Measurements from ENCODE around the gene PROK1.
A peak's percentile ranks its signal among the peaks of the same experiment; 100 is the strongest.
"Not testable (repeated sequence)": the region's sequence is repeated elsewhere in the genome, so short reads cannot be mapped to it uniquely, and the experiment has no call there.

The PROK1 gene

GRCh38 chr1:110450929-110451328, at the start of gene PROK1:
Gene PROK1 (plus strand): TSS chr1:110451149. CDS start chr1:110451217, 68 bp downstream.
- no peak for DNase-seq (ENCODE audit: low read depth, low spot score)

GRCh38 chr1:110403805-110404204, 47.1 kb upstream of the PROK1 start:
- no peak for DNase-seq (ENCODE audit: low read depth, low spot score)

GRCh38 chr1:110404401-110404800, 46.5 kb upstream of the PROK1 start:
- DNase-seq (ENCODE audit: low read depth, low spot score) = no peak

DNA sequence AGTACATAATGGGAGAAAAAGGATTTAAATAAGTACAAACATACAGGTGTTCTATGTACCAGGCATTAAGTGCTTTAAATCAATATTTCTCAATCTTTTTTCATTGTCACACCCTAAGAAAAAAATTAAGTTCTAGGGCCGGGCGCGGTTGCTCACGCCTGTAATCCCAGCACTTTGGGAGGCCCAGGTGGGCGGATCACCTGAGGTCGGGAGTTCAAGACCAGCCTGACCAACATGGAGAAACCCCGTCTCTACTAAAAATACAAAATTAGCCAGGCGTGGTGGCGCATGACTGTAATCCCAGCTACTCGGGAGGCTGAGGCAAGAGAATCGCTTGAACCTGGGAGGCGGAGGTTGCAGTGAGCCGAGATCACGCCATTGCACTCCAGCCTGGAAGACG, 44.5 kb upstream of the PROK1 start:
- DNase-seq (ENCODE audit: low read depth, low spot score) = not testable (repeated sequence)

DNA sequence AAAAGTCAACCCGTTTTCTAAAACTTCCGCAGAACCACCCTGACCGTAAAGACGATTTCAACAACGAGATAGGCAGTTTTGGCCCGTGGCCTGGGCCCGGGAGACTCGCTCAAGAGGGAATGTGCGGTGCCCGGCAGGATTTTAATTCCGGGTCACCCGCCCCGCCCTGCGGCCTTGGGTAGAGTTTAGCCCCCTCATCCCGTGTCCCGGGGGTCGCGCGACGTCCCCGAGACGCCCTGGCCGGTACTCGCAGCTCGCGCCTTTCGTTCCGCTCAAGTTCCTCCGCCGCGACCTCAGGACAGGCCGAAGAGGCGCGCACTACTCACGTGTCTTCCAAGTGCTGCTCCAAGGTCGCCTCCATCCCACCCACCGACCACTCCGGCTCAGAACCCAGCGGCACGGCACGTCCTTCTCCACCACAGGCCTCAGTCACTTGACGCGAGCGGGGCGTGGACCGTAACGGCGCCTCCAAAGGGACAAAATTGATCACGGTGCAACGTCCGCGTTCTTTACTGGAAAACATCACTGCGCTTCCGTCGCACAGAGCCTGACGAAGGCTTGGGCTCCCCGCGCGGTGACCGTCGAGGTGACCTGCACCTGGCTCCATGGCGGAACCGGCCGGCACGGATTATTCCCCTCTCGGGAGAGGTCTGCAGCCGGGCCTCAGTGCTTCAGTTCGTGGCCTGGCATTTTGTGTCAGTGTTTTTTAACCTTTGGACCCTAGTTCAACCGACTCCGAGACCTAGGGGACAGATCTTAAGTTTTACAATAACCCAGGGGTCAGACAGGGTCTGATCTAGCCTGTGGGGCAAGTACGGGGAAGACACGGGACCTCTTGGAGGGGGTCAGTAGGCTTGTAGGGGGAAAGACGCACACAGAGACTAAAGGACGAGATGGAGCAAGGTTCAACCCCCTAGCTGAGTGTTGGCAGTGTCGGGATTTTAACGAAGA, 43.4 kb upstream of the PROK1 start, which contains the start of gene LAMTOR5:
TSS of gene LAMTOR5 (minus strand) at position 435 of the 951 bp plus-strand sequence. CDS start at position 361, 74 bp downstream.
- DNase-seq (ENCODE audit: low read depth, low spot score) = peak; percentile 84

DNA sequence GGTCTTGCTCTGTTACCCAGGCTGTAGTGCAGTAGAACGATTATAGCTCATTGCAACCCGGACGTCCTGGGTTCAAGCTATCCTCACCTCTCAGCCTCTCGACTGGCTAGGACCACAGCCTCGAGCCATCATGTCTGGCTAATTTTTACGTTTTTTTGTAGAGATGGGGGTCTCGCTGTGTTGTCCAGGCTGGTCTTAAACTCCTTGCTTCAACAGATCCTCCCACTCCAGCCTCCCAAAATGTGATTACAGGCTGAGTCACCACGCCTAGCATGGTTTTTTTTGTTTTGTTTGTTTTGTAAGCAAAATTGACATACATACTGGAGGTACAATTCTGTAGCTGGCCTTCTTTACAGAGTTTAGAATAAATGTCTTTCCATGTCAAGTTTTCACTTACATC, 42.5 kb upstream of the PROK1 start:
- DNase-seq (ENCODE audit: low read depth, low spot score) = no peak

DNA sequence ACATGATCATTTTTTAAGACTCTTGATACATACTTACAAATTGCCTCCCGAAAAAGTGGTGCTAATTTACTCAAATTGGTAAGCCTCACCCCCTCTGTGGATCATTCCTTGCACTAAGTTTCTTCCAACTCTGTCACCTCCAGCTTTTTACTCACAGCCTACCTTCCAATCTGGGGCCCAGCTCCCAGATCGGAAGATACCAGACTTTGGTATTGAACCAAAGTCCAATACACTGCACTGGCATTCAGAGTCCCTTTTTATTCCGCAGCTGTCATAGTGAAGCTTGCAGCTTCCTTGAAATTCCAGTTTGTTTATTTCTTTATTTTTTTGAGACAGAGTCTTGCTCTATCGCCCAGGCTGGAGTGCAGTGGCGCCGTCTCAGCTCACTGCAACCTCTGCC, 41.6 kb upstream of the PROK1 start:
- DNase-seq (ENCODE audit: low read depth, low spot score) = no peak

GRCh38 chr1:110411173-110411735, 39.7 kb upstream of the PROK1 start:
- no peak for DNase-seq (ENCODE audit: low read depth, low spot score)

- peak; percentile 26 for DNase-seq (ENCODE audit: low read depth, low spot score)
These were observed 38.4 kb upstream of the PROK1 start for GRCh38 chr1:110412576-110412975.

- not testable (repeated sequence) for DNase-seq (ENCODE audit: low read depth, low spot score)
These were observed 37.9 kb upstream of the PROK1 start for GRCh38 chr1:110413045-110413444.

GRCh38 chr1:110418729-110419128, 32.2 kb upstream of the PROK1 start:
- DNase-seq (ENCODE audit: low read depth, low spot score) = no peak

GRCh38 chr1:110420023-110420662, 30.8 kb upstream of the PROK1 start:
- no peak for DNase-seq (ENCODE audit: low read depth, low spot score)

DNA sequence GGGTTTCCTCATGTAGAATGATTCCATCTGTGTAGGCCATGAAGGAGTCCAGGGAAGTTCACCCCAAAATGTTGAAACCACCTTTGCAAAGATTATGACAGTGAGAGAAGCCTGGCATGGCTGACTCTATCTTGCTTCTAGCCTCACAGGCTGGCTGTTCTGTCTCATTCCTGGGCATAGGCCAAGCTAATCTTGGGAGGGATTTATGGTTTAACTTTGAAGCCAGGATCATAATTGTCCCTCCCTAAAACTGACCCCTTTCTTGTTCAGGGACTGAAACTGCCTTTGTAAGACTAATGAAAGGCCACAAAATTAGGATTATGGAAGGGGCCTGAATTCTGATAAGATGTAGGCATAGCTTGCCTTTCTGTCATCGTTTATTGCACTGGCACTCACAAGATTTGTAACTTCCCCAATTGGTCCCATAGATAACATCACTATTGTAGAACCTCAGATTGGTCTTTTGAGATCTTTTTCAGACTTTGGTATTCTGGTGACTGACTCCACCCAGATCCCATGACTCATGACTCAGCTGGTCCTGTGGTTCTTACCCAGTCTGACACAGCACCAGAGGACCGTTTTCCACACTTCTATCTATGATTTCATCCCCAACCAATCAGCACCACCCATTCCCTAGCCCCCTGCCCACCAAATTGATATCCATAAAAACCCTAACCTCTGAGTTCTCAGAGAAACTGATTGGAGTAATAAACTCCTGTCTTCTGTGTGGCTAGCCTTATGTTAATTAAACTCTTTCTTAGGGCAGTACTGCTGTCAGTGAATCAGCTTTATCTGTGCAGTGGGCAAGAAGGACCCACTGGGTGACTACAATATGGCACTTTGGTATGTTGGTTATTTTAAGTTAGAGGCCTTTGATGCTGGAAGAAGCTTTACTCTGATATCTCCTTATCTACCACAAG, 29.8 kb upstream of the PROK1 start:
- DNase-seq (ENCODE audit: low read depth, low spot score) = no peak

- DNase-seq (ENCODE audit: low read depth, low spot score) = no peak
These were observed 26.0 kb upstream of the PROK1 start for GRCh38 chr1:110424699-110425611.

GRCh38 chr1:110425612-110426152, 25.3 kb upstream of the PROK1 start:
- DNase-seq (ENCODE audit: low read depth, low spot score) = no peak

- no peak for DNase-seq (ENCODE audit: low read depth, low spot score)
These were observed 24.1 kb upstream of the PROK1 start for GRCh38 chr1:110426854-110427253.

DNA sequence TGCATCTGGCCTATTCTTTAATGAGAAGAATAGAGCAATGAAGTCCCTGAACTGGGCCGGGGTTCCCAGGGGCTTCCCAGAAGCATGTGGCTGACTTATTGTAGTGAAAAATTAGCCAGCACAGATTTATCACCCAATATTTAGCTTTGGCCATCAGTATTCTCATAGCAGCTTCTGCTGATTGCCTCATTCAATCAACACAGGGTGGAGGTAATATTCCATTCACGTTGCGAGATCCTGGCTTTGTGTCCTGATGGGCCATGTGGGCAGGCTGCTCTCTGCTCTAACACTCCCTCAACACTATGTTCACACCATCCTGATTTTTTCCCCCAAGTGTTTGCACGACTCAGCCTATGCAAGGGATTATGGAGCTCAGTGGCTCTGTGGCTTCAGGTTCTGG, 22.0 kb upstream of the PROK1 start:
- DNase-seq (ENCODE audit: low read depth, low spot score) = no peak

DNA sequence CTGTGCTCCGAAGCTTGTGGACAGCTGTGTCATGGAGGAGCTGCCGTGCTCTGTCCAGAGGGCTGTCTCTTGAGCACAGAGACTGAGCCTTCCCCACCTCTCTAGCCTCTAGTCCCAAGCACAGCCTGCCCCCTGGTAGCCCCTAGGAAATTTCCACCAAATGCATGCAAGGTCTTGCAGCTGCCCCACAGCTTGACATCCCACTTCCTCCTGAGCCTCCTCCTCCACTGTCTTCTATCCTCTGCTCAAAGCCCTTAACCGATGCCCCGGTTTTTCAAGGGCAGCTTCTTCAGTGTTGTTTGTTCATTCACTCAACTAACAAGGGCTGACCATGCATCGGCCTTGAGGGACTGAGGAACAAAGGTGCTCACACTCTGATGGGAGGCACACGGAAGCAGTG, 20.6 kb upstream of the PROK1 start:
- no peak for DNase-seq (ENCODE audit: low read depth, low spot score)

GRCh38 chr1:110430901-110431300, 20.0 kb upstream of the PROK1 start:
- DNase-seq (ENCODE audit: low read depth, low spot score) = no peak

DNA sequence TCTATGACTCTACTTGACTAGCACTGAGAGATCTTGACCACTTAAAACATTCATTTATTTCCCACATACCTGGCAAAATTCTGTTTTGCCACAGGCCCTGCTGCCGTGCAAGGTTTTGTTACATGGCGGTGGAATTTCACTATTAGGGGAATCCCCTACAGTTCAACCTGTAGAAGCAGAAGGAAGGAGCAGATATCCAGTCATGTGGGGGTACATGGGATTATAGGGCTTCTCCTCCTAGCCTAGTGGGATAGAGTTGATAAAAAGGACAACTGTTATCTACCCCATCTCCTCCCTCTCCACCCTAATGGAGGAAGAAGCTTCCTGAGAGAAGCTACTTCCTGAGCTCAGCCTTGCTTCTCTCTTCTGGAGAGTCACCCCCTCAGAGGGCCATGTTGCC, 17.7 kb upstream of the PROK1 start:
- no peak for DNase-seq (ENCODE audit: low read depth, low spot score)
